Psoas muscle (tissue), 8 donors: Measurements from ENCODE around the gene CADM1. TPM values are rescaled to one million over a fixed set of nuclear protein-coding genes. Genes with fewer than 3 reads are reported as not detected.

Source experiments
- ATAC-seq, 4 donors: fragments of 200-7000 bp; cut with Tn5 transposase; one replicate each; pipeline ENCODE4 v1.9.1; 2020; ENCODE audit warnings: moderate library complexity in 3 of 4, mild to moderate bottlenecking in 2 of 4
- DNase-seq, 2 donors: peaks; one replicate each; pipeline ENCODE4 v3.0.0-alpha.2; 2020
- H3K27ac ChIP-seq: fragments of 200-600 bp; one replicate; pipeline ENCODE4 v1.8.0; 2022
- H3K27me3 ChIP-seq, 3 donors: fragments of 200-600 bp in 1 of 3; one replicate each; pipeline versions ENCODE4 v1.6.1 to v1.8.0; 2013 to 2022; ENCODE audit warnings: low read length in 2 of 3, mild to moderate bottlenecking in 2 of 3, moderate library complexity in 1 of 3; ENCODE audit not compliant: insufficient read depth in 3 of 3
- H3K36me3 ChIP-seq, 2 donors: fragments of 200-600 bp in 1 of 2; one replicate each; pipeline versions ENCODE4 v1.6.1 to v1.8.0; 2013 to 2022; ENCODE audit warnings: low read depth in 1 of 2, mild to moderate bottlenecking in 1 of 2, moderate library complexity in 1 of 2; ENCODE audit not compliant: insufficient read depth in 1 of 2
- H3K4me1 ChIP-seq: fragments of 200-600 bp; one replicate; pipeline ENCODE4 v1.8.0; 2022
- H3K4me3 ChIP-seq: fragments of 200-600 bp; one replicate; pipeline ENCODE4 v1.8.0; 2022; ENCODE audit warnings: mild to moderate bottlenecking
- H3K9me3 ChIP-seq: fragments of 200-600 bp; one replicate; pipeline ENCODE4 v1.8.0; 2022
- WGBS, 3 donors: extraction: QIAGEN DNeasy Blood & Tissue Kit; methylation state at CpG; one replicate each; pipeline versions ENCODE4 v1.1.6 to v1.1.7; 2013; 5-methylcytosine and 5-hydroxymethylcytosine counted together
- intact Hi-C, 2 donors: fragments of 100-400 bp; cut with DNase I; formaldehyde crosslinking; loops; one replicate each; pipeline versions ENCODE4 v1.11.0 to v1.14.2; 2022
- polyA plus RNA-seq, 3 donors: library from polyadenylated mRNA; stranded (reverse); fragments of 200-250 nt; gene quantifications; one replicate each; pipeline ENCODE4 v1.2.3, GENCODE V29; 2013
- total RNA-seq, 4 donors: library from RNA; stranded (reverse); fragmentation: NEBNext Ultra II Directional in 2 of 4; extraction: Animal tissue kit (Norgen Biotek cat#: 25700) in 2 of 4; gene quantifications; one replicate each; pipeline versions ENCODE4 v1.2.1 to v1.2.4, GENCODE V29; 2021 to 2023
- TF ChIP-seq, protein P1 (sequence below): fragments of 200-600 bp; IDR thresholded peaks from one replicate; pipeline ENCODE4 v1.8.0; 2022; ENCODE audit warnings: antibody characterized with exemption
- donor health status: healthy with polysubstance abuse.
- donor health status: DM: no; HTN: no; CAD: no; lungs with moderate emphysema.
- donor health status: Bipolar disorder and iron deficiency.
- donor health status: healthy.
- donor health status: DM: yes; HTN: yes; CAD: no.
- donor health status: DM: no; HTN: no; CAD: no.
- donor health status: DM: no; HTN: no; CAD: no.
- donor health status: DM: yes; HTN: yes; CAD: no.

Gene CADM1
- total and polyA plus RNA-seq, 7 donors, result 3.1 to 12.4 (median 9.5) TPM

DNA sequence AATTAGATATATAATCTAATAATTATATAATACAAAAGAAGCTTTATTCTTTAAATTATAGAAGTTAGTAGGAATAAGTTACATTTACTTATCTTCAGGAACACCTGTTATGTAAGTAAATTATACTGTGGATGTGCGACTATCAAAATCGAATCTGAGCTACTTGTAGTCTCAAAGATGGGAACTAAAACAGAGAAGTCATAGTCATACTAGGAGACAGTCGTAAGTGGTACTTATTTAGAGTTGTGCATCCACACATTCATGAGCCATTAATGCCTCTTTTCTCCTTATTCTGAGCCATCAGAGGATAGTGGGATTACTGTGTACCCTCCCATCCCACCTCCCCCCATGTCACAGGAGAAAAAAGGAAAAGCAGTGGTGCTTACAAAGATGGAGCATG lies 114.4 kb downstream of the CADM1 start:
- DNase-seq (no peak), ATAC-seq (no peak)
- WGBS, 3 donors, result 83 to 88% (median 85%) methylated on average over 3 of the region's 3 CpGs
- Histone ChIP-seq H3K9me3 (no peaks in the 10 kb centered on the region), H3K36me3 (no peaks in the 10 kb centered on the region), H3K27me3 (no peaks in the 10 kb centered on the region), H3K4me1 (no peaks in the 10 kb centered on the region), H3K4me3 (no peak overlapping the region), H3K27ac (no peak overlapping the region)
- intact Hi-C loops, result no loop called here
- TF ChIP-seq, protein P1, sequence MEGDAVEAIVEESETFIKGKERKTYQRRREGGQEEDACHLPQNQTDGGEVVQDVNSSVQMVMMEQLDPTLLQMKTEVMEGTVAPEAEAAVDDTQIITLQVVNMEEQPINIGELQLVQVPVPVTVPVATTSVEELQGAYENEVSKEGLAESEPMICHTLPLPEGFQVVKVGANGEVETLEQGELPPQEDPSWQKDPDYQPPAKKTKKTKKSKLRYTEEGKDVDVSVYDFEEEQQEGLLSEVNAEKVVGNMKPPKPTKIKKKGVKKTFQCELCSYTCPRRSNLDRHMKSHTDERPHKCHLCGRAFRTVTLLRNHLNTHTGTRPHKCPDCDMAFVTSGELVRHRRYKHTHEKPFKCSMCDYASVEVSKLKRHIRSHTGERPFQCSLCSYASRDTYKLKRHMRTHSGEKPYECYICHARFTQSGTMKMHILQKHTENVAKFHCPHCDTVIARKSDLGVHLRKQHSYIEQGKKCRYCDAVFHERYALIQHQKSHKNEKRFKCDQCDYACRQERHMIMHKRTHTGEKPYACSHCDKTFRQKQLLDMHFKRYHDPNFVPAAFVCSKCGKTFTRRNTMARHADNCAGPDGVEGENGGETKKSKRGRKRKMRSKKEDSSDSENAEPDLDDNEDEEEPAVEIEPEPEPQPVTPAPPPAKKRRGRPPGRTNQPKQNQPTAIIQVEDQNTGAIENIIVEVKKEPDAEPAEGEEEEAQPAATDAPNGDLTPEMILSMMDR, result no peak

DNA sequence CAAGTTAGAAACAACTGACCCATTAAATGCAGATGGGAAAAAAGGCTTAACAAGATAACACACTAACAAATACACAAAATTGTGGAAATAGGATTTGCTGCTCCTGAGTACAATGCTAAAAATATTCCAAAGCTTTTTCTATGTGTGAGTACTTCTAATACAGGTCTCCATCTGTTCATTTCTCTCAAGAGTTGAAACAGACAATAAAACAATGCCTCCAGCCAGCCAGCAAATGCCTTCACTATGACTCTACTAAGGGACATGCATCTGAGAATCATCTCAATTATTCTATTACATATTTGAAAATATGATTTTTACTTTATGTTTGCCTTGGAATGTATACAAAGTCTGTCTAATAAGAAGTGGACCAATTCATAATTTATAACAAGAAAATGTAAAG lies 119.0 kb downstream of the CADM1 start:
- intact Hi-C loops, result no loop called here
- ATAC-seq (peak in 3 of 4 donors; percentile 50 to 63 (median 59)), DNase-seq (no peak)
- TF ChIP-seq, protein P1, result no peak
- Histone ChIP-seq H3K27ac (no peak overlapping the region), H3K36me3 (no peaks in the 10 kb centered on the region), H3K4me3 (no peak overlapping the region), H3K9me3 (no peaks in the 10 kb centered on the region), H3K4me1 (no peaks in the 10 kb centered on the region), H3K27me3 (no peaks in the 10 kb centered on the region)

DNA sequence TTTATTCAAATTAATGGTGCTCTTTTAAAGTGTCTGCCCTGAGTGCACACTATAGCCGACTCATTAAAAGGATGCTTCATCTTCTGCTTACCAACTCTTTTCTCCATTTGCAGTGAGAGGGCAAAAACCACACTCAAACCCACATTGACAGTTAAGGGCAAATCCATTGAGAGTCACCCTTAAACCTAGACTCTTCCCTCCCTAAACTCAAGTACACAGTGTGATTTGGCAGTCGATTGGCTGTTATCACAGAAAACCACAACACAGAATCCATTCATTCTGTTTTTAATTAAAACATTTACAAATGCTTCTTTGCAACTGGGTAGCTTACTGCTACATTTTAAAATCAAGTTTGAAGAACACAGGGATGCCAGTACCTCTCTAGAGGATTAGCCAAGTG lies 120.0 kb downstream of the CADM1 start:
- TF ChIP-seq, protein P1, result no peak
- Histone ChIP-seq H3K36me3 (no peaks in the 10 kb centered on the region), H3K27ac (no peak overlapping the region), H3K27me3 (no peaks in the 10 kb centered on the region), H3K9me3 (no peaks in the 10 kb centered on the region), H3K4me3 (no peak overlapping the region), H3K4me1 (no peaks in the 10 kb centered on the region)
- WGBS, 3 donors, result 90 to 95% (median 93%) methylated on average over 2 of the region's 2 CpGs
- ATAC-seq, result no peak
- intact Hi-C loops, result no loop called here
- DNase-seq, result no peak

DNA sequence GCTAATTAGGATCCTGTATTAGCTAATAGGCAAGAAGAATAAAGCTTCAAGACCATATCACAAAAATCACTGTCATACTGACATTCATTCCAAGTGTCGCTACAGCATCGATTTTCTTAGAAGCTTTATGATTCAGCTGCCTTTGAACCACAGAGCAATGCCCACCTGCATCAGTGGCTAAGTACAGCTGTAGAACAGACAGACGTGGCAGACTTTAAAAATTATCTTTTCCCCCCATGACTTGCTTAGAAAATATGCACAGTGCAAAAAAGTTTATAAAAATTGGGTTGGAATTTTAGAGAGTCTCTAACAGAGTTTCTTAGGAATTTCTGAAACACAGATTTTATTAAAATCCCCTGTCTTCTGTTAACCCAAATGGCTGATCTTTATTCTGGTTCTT lies 120.8 kb downstream of the CADM1 start:
- TF ChIP-seq, protein P1, result no peak
- DNase-seq (no peak), ATAC-seq (no peak)
- Histone ChIP-seq H3K27ac (no peak overlapping the region), H3K4me1 (no peaks in the 10 kb centered on the region), H3K9me3 (no peaks in the 10 kb centered on the region), H3K4me3 (no peak overlapping the region), H3K27me3 (no peaks in the 10 kb centered on the region), H3K36me3 (no peaks in the 10 kb centered on the region)
- WGBS, 3 donors, result 76 to 82% (median 78%) methylated on average over 3 of the region's 3 CpGs
- intact Hi-C loops, result no loop called here

DNA sequence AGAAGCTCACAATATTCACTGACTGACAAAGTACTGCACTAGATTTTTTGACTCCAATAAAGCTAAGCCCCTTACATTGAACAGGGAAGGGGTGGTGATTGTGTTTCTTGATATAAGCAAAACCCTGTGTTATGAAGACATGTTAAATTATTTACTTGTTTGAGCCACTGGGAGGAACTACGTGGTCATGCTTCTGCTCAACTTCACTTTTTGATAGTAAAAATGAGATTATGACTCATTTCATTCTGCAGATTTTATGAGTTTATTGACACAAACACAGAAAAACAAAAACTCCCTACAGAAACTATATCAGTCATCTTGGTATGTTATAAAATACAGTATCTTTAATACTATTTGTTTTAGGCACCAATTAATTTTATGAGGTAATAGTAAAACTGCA lies 124.7 kb downstream of the CADM1 start:
- intact Hi-C loops, result no loop called here

More for the DNA sequence above, 124.7 kb downstream of the CADM1 start:
- no peaks in the 10 kb centered on the region for H3K4me1 ChIP-seq
- no peak overlapping the region for H3K4me3 ChIP-seq
- H3K27me3 ChIP-seq, result no peaks in the 10 kb centered on the region
- DNase-seq, result no peak
- no peak for ATAC-seq
- TF ChIP-seq, protein P1, result no peak
- H3K27ac ChIP-seq, result no peak overlapping the region
- no peaks in the 10 kb centered on the region for H3K36me3 ChIP-seq
- no peaks in the 10 kb centered on the region for H3K9me3 ChIP-seq
- WGBS, 3 donors, result 66 to 77% (median 71%) methylated on average over 1 of the region's 1 CpG
